BE2C (cell line): Measurements from ENCODE around the gene SMARCD3.

Experiments used
- DNase-seq: peaks from one replicate; pipeline ENCODE4 v3.0.0-alpha.2; 2020
- H3K27me3 ChIP-seq: fragments of 250-450 bp; sonication (Bioruptor Pico); 2 replicates; pipeline ENCODE4 v1.5.1; 2020; ENCODE audit warnings: mild to moderate bottlenecking
- H3K36me3 ChIP-seq: fragments of 250-450 bp; sonication (Bioruptor Pico); 2 replicates; pipeline ENCODE4 v1.5.1; 2020; ENCODE audit warnings: mild to moderate bottlenecking
- H3K4me1 ChIP-seq: fragments of 250-450 bp; sonication (Bioruptor Pico); 2 replicates; pipeline ENCODE4 v1.5.1; 2020
- H3K4me3 ChIP-seq: 2 replicates; pipeline ENCODE4 v1.5.1; 2011; ENCODE audit warnings: low read depth, low read length
- H3K9me3 ChIP-seq: fragments of 250-450 bp; sonication (Bioruptor Pico); 2 replicates; pipeline ENCODE4 v1.5.1; 2020
- CTCF ChIP-seq: IDR thresholded peaks from 2 replicates; pipeline ENCODE4 v1.5.1; 2012; ENCODE audit warnings: mild to moderate bottlenecking, low read depth, low read length

SMARCD3 gene

GRCh38 chr7:151245360-151246101 lies 3.0 kb downstream of the SMARCD3 start:
- H3K9me3 ChIP-seq: no peaks in the 10 kb centered on the region
- H3K4me3 ChIP-seq: peak overlapping the region; percentile 31
- peaks cover 13% of the 10 kb centered on the region for H3K4me1 ChIP-seq
- peaks cover 3% of the 10 kb centered on the region; the same call in 1 of the 2 replicates for H3K36me3 ChIP-seq
- H3K27me3 ChIP-seq: peaks cover 4% of the 10 kb centered on the region
- peak; percentile 41; the same call in 1 of the 2 replicates for TF ChIP-seq CTCF
- peak; percentile 74 for DNase-seq

- no peak for DNase-seq
- Histone ChIP-seq H3K9me3 (no peaks in the 10 kb centered on the region), H3K36me3 (peaks cover 3% of the 10 kb centered on the region; the same call in 1 of the 2 replicates), H3K4me1 (peaks cover 13% of the 10 kb centered on the region), H3K4me3 (peak overlapping the region; percentile 31), H3K27me3 (peaks cover 4% of the 10 kb centered on the region)
- no peak for TF ChIP-seq CTCF
Measured at GRCh38 chr7:151244841-151245346, 3.6 kb downstream of the SMARCD3 start.

GRCh38 chr7:151244196-151244840 lies 4.2 kb downstream of the SMARCD3 start:
- Histone ChIP-seq H3K9me3 (no peaks in the 10 kb centered on the region), H3K4me3 (no peak overlapping the region), H3K36me3 (peaks cover 3% of the 10 kb centered on the region; the same call in 1 of the 2 replicates), H3K27me3 (peaks cover 4% of the 10 kb centered on the region), H3K4me1 (peaks cover 13% of the 10 kb centered on the region)
- TF ChIP-seq CTCF: peak; percentile 96
- DNase-seq: peak; percentile 66

GRCh38 chr7:151243408-151244195 lies 4.9 kb downstream of the SMARCD3 start:
- peaks cover 13% of the 10 kb centered on the region for H3K4me1 ChIP-seq
- H3K36me3 ChIP-seq: peaks cover 3% of the 10 kb centered on the region
- peaks cover 4% of the 10 kb centered on the region for H3K27me3 ChIP-seq
- no peak for TF ChIP-seq CTCF
- H3K4me3 ChIP-seq: peak overlapping the region; percentile 23
- no peak for DNase-seq
- no peaks in the 10 kb centered on the region for H3K9me3 ChIP-seq

GRCh38 chr7:151243045-151243349 lies 5.5 kb downstream of the SMARCD3 start:
- Histone ChIP-seq H3K9me3 (no peaks in the 10 kb centered on the region), H3K36me3 (peaks cover 7% of the 10 kb centered on the region), H3K27me3 (peaks cover 4% of the 10 kb centered on the region), H3K4me1 (peaks cover 13% of the 10 kb centered on the region), H3K4me3 (no peak overlapping the region)
- no peak for DNase-seq
- TF ChIP-seq CTCF: no peak
